Cardiac muscle cell (in vitro differentiated cells and primary cell): ENCODE measurements around the gene TTR. TPM values are rescaled to one million over a fixed set of nuclear protein-coding genes. Genes with fewer than 3 reads are reported as not detected.

Experiments used
- DNase-seq, 2 donors: peaks; one replicate each; pipeline versions ENCODE4 v3.0.0 to v3.0.0-alpha.2; 2010 to 2017; ENCODE audit warnings: low read depth in 1 of 2, low spot score in 1 of 2
- H3K27ac ChIP-seq: fragments of 200-600 bp; sonication (generic); 2 replicates; pipeline ENCODE4 v1.5.1; 2016
- H3K27me3 ChIP-seq: fragments of 200-600 bp; sonication (generic); 2 replicates; pipeline ENCODE4 v1.6.0; 2016; ENCODE audit warnings: control low read depth
- H3K36me3 ChIP-seq: fragments of 200-600 bp; sonication (generic); 2 replicates; pipeline ENCODE4 v1.5.1; 2016; ENCODE audit warnings: control low read depth
- H3K4me1 ChIP-seq: fragments of 200-600 bp; sonication (generic); 2 replicates; pipeline ENCODE4 v1.8.1; 2017; ENCODE audit warnings: low read depth, mild to moderate bottlenecking, mixed run types
- H3K4me3 ChIP-seq: fragments of 200-600 bp; sonication (generic); 2 replicates; pipeline ENCODE4 v1.5.1; 2016; ENCODE audit warnings: mild to moderate bottlenecking
- H3K9me3 ChIP-seq: fragments of 200-600 bp; sonication (generic); 2 replicates; pipeline ENCODE4 v1.5.1; 2017; ENCODE audit warnings: low read depth, mild to moderate bottlenecking, control low read depth
- polyA plus RNA-seq: library from polyadenylated mRNA; unstranded; fragments of >200 nt; fragmentation: Nextera tagmentation; extraction: Ambion mirVana; gene quantifications from 2 replicates; pipeline ENCODE4 v1.2.1, GENCODE V29; 2016
- total RNA-seq: library from RNA; depleted of rRNA; stranded (reverse); fragments of >200 nt; gene quantifications from 2 replicates; pipeline ENCODE4 v1.2.3, GENCODE V29; 2016
- TF ChIP-seq, protein P1 (sequence below): IDR thresholded peaks from 2 replicates; pipeline ENCODE4 v1.5.1; 2012; ENCODE audit warnings: low read depth, mild to moderate bottlenecking, low read length

The TTR gene
- total and polyA plus RNA-seq, 2 experiments from 2014 or later, result 0.98 to 2.7 TPM

DNA sequence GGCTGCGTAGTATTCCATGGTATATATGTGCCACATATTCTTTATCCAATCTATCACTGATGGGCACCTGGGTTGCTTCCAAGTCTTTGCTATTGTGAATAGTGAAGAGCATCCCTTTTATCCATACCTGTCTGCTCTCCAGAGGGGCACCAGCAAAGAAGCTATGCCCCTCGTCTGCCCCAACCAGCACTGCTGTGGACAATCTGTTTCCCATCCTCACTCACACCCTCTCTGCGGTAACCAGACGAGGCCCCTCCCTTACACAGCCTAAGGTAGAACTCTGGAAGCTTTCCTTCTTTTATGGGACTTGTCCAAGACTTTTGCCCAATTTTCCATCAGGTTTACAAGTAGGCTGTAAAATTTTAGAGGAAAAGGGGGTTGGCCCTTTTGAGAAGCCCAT lies 24.9 kb downstream of the TTR start:
- TF ChIP-seq, protein P1, sequence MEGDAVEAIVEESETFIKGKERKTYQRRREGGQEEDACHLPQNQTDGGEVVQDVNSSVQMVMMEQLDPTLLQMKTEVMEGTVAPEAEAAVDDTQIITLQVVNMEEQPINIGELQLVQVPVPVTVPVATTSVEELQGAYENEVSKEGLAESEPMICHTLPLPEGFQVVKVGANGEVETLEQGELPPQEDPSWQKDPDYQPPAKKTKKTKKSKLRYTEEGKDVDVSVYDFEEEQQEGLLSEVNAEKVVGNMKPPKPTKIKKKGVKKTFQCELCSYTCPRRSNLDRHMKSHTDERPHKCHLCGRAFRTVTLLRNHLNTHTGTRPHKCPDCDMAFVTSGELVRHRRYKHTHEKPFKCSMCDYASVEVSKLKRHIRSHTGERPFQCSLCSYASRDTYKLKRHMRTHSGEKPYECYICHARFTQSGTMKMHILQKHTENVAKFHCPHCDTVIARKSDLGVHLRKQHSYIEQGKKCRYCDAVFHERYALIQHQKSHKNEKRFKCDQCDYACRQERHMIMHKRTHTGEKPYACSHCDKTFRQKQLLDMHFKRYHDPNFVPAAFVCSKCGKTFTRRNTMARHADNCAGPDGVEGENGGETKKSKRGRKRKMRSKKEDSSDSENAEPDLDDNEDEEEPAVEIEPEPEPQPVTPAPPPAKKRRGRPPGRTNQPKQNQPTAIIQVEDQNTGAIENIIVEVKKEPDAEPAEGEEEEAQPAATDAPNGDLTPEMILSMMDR, result no peak
- no peaks in the 10 kb centered on the region for H3K27me3 ChIP-seq

DNA sequence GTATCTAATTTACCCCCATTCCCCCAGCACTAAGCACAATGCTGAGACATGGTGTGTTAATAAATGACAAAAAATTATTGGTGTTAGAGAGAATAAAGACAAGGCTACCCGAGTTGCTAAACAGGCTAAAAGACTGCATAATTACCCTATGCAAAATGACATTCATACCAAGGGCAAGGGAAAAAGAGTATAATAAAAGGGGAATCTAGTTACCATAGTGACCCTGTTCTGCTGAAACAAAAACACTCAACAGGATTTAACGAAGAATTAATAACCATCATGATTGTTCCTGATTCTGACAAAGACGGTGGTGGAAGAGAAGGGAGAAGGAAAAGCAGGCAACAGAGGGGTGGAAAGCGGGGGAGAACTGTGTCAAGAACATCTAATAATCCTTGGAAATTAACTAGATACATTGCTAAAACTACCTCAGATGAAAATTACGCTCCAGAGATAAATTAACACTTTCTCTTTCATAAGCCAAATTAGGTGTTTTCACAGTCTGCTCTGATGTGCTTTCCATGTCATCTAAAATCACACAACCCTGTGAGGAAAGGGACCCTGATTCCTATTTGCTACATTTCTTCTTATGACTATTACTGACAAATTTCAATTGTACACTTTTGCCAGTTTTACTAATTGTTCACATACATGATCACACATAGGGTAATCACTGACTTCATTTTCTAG lies 25.5 kb downstream of the TTR start:
- no peaks in the 10 kb centered on the region for H3K36me3 ChIP-seq
- H3K4me3 ChIP-seq, result no peak overlapping the region
- H3K4me1 ChIP-seq, result peaks cover 4% of the 10 kb centered on the region
- no peaks in the 10 kb centered on the region for H3K27me3 ChIP-seq
- H3K27ac ChIP-seq, result no peak overlapping the region
- no peaks in the 10 kb centered on the region for H3K9me3 ChIP-seq
- no peak for DNase-seq
- TF ChIP-seq, protein P1, result no peak

More for the DNA sequence above, 24.9 kb downstream of the TTR start:
- DNase-seq, result no peak
- H3K27ac ChIP-seq, result no peak overlapping the region
- no peak overlapping the region for H3K4me3 ChIP-seq
- no peaks in the 10 kb centered on the region for H3K9me3 ChIP-seq
- H3K4me1 ChIP-seq, result peaks cover 10% of the 10 kb centered on the region
- no peaks in the 10 kb centered on the region for H3K36me3 ChIP-seq

DNA sequence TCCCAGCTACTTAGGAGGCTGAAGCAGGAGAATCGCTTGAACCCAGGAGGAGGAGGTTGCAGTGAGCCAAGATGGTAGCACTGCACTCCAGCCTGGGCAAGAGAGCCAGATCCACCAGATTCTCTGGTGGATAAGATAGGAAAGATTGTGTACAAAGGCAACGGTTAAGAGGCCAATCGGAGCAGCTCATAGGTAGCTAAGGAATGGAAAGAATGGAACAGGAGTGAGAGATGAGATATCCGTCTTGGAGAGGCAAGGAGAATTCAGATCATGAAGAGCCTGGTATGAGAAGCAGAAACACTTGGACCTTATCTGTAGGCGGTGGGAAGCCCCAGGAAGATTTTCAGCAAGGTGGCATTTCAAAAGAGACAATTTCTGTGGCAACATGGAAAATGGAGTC lies 27.1 kb downstream of the TTR start:
- DNase-seq, result no peak

DNA sequence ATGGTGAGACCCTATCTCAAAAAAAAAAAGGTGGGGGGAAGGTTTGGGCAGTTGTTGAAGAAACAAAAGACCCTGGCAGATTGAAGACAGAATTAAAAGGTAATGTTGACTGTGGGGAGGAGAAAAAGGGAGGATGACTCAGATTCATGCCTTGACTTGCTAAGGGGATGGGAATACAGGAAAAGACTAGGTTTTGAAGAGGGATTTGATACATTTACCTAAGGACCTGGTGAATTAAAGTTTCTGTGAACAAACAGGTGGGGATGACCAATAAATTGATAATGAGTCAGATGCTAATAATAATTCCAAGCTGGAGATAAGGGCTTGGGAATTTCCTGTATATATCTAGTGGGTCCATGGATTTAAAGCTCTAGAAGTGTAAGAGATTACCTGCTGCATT lies 27.6 kb downstream of the TTR start:
- Histone ChIP-seq H3K36me3 (no peaks in the 10 kb centered on the region), H3K9me3 (no peaks in the 10 kb centered on the region), H3K27me3 (no peaks in the 10 kb centered on the region), H3K4me1 (no peaks in the 10 kb centered on the region), H3K27ac (no peak overlapping the region), H3K4me3 (no peak overlapping the region)
- TF ChIP-seq, protein P1, result no peak
- DNase-seq, result no peak

More for the DNA sequence above, 27.1 kb downstream of the TTR start:
- H3K4me1 ChIP-seq, result no peaks in the 10 kb centered on the region
- H3K36me3 ChIP-seq, result no peaks in the 10 kb centered on the region
- H3K27ac ChIP-seq, result no peak overlapping the region
- H3K9me3 ChIP-seq, result no peaks in the 10 kb centered on the region
- TF ChIP-seq, protein P1, result no peak
- H3K4me3 ChIP-seq, result no peak overlapping the region
- H3K27me3 ChIP-seq, result no peaks in the 10 kb centered on the region

DNA sequence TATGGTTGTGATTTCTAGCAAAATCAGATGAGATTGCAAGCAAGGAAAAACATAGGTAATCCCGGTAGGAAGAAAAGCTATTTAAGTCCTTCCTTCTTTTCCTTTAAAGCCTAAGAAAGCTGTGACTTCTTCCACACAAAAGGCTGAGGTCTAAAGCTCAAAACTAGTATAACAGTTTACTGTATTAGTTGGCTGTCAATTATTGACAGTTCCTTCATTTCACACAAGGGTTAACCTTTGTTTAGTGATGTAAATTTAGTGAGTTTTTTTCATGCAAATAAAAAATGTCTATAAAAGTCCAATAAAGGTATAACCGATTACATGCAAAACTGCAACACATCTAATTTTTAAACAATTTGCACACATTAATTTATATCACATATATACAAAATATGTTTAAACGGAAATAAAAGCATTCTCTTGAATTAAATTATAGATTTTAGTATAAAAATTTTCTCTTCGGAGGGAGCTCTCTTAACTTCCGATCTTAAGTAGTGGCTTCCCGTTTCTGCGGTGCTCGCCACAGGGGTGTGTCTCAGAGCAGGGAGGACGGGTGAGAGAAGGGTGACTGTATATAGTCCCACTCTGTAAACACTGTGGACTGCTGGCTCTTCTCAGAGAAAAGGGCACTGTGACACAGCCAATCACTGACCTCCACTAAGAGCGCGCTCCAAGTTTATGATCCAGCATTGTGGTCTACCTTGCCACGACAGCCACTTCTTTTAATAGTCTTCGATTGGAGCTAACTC lies 33.4 kb downstream of the TTR start:
- H3K27me3 ChIP-seq, result no peaks in the 10 kb centered on the region
- no peaks in the 10 kb centered on the region for H3K9me3 ChIP-seq
- TF ChIP-seq, protein P1, result no peak
- DNase-seq, result no peak
- H3K4me1 ChIP-seq, result no peaks in the 10 kb centered on the region
- no peaks in the 10 kb centered on the region for H3K36me3 ChIP-seq
- H3K4me3 ChIP-seq, result no peak overlapping the region
- no peak overlapping the region for H3K27ac ChIP-seq
